H9 (cell line): Measurements from ENCODE around the gene PXT1. TPM values are rescaled to one million over a fixed set of nuclear protein-coding genes. Genes with fewer than 3 reads are reported as not detected.

Experiments
- DNase-seq: peaks from one replicate; pipeline ENCODE4 v3.0.0-alpha.2; 2017
- H2AFZ ChIP-seq: one replicate; pipeline ENCODE4 v1.6.1; 2013; ENCODE audit warnings: mild to moderate bottlenecking, low read length, control low read depth, moderate library complexity
- H2AK5ac ChIP-seq: 2 replicates; pipeline ENCODE4 v1.6.1; 2013; ENCODE audit warnings: low read length, control low read depth, mixed read lengths; ENCODE audit not compliant: insufficient read length
- H2BK120ac ChIP-seq: one replicate; pipeline ENCODE4 v1.6.1; 2013; ENCODE audit warnings: low read depth, mild to moderate bottlenecking, low read length, control low read depth, inconsistent platforms; ENCODE audit not compliant: poor library complexity, severe bottlenecking
- H2BK12ac ChIP-seq: 2 replicates; pipeline ENCODE4 v1.6.1; 2013; ENCODE audit warnings: low read length, control low read depth, mixed read lengths, low read depth; ENCODE audit not compliant: insufficient read length
- H2BK15ac ChIP-seq: 2 replicates; pipeline ENCODE4 v1.6.1; 2013; ENCODE audit warnings: low read depth, low read length, control low read depth
- H2BK20ac ChIP-seq: one replicate; pipeline ENCODE4 v1.6.1; 2013; ENCODE audit warnings: low read depth, mild to moderate bottlenecking, low read length, control low read depth, inconsistent platforms; ENCODE audit not compliant: poor library complexity, severe bottlenecking
- H2BK5ac ChIP-seq: 2 replicates; pipeline ENCODE4 v1.6.1; 2013; ENCODE audit warnings: low read length, control low read depth, mixed read lengths; ENCODE audit not compliant: insufficient read length
- H3K14ac ChIP-seq: 2 replicates; pipeline ENCODE4 v1.6.1; 2013; ENCODE audit warnings: low read length, control low read depth; ENCODE audit not compliant: insufficient read depth
- H3K18ac ChIP-seq: 2 replicates; pipeline ENCODE4 v1.6.1; 2013; ENCODE audit warnings: low read depth, mild to moderate bottlenecking, mixed read lengths, low read length, control low read depth; ENCODE audit not compliant: insufficient read length
- H3K23ac ChIP-seq: 2 replicates; pipeline ENCODE4 v1.6.1; 2013; ENCODE audit warnings: low read length, control low read depth, mixed read lengths, low read depth; ENCODE audit not compliant: insufficient read length
- H3K23me2 ChIP-seq: 2 replicates; pipeline ENCODE4 v1.6.1; 2013; ENCODE audit warnings: low read depth, mild to moderate bottlenecking, mixed read lengths, low read length, control low read depth; ENCODE audit not compliant: insufficient read length, poor library complexity, severe bottlenecking
- H3K27ac ChIP-seq: 2 replicates; pipeline ENCODE4 v1.5.1; 2013; ENCODE audit warnings: low read length, control low read depth, mixed read lengths, low read depth; ENCODE audit not compliant: insufficient read length
- H3K27me3 ChIP-seq: 2 replicates; pipeline ENCODE4 v1.6.1; 2013; ENCODE audit warnings: low read length, control low read depth, inconsistent platforms; ENCODE audit not compliant: insufficient read depth
- H3K4ac ChIP-seq: 2 replicates; pipeline ENCODE4 v1.6.1; 2013; ENCODE audit warnings: low read depth, mild to moderate bottlenecking, control low read depth, inconsistent platforms, low read length, moderate library complexity
- H3K4me1 ChIP-seq: 2 replicates; pipeline ENCODE4 v1.6.1; 2013; ENCODE audit warnings: low read length, control low read depth, inconsistent platforms; ENCODE audit not compliant: insufficient read depth
- H3K4me2 ChIP-seq: 2 replicates; pipeline ENCODE4 v1.6.1; 2013; ENCODE audit warnings: low read length, control low read depth, mixed read lengths; ENCODE audit not compliant: insufficient read length, insufficient read depth
- H3K56ac ChIP-seq: 2 replicates; pipeline ENCODE4 v1.6.1; 2013; ENCODE audit warnings: low read depth, mild to moderate bottlenecking, mixed read lengths, low read length, control low read depth; ENCODE audit not compliant: insufficient read length
- H3K79me1 ChIP-seq: 2 replicates; pipeline ENCODE4 v1.6.1; 2013; ENCODE audit warnings: low read depth, mild to moderate bottlenecking, moderate library complexity, low read length, control low read depth, inconsistent platforms; ENCODE audit not compliant: insufficient read depth, poor library complexity, severe bottlenecking
- H3K79me2 ChIP-seq: 2 replicates; pipeline ENCODE4 v1.6.1; 2013; ENCODE audit warnings: low read length, control low read depth, inconsistent platforms; ENCODE audit not compliant: insufficient read depth
- H3K9ac ChIP-seq: 2 replicates; pipeline ENCODE4 v1.6.1; 2013; ENCODE audit warnings: low read length, control low read depth, mixed read lengths; ENCODE audit not compliant: insufficient read length; ENCODE audit errors: extremely low read depth
- H3K9me3 ChIP-seq: one replicate; pipeline ENCODE4 v1.6.1; 2013; ENCODE audit warnings: low read depth, low read length, inconsistent platforms; ENCODE audit not compliant: control insufficient read depth
- H3T11ph ChIP-seq: one replicate; pipeline ENCODE4 v1.6.1; 2013; ENCODE audit warnings: mild to moderate bottlenecking, low read length, control low read depth, inconsistent platforms
- H4K20me1 ChIP-seq: one replicate; pipeline ENCODE4 v1.6.1; 2013; ENCODE audit not compliant: control insufficient read depth, insufficient read length, insufficient read depth
- H4K5ac ChIP-seq: 2 replicates; pipeline ENCODE4 v1.6.1; 2013; ENCODE audit warnings: low read depth, mild to moderate bottlenecking, mixed read lengths, low read length, control low read depth; ENCODE audit not compliant: insufficient read length
- H4K8ac ChIP-seq: replicated peaks from 2 replicates; pipeline ENCODE4 v1.6.1; 2013; ENCODE audit warnings: low read length, control low read depth, mixed read lengths, low read depth; ENCODE audit not compliant: insufficient read length
- H4K91ac ChIP-seq: 2 replicates; pipeline ENCODE4 v1.6.1; 2013; ENCODE audit warnings: low read depth, mild to moderate bottlenecking, moderate library complexity, mixed read lengths, low read length, control low read depth; ENCODE audit not compliant: insufficient read length
- H3K27ac Mint-ChIP-seq, 3 experiments: 2 replicates in 2 of 3; 3 replicates in 1 of 3; pipeline ENCODE4 v1.8.0; 2020 to 2021; ENCODE audit warnings: mixed read lengths in 3 of 3, mild to moderate bottlenecking in 1 of 3, moderate library complexity in 1 of 3
- H3K27me3 Mint-ChIP-seq: 2 replicates; pipeline ENCODE4 v1.8.0; 2021; ENCODE audit warnings: low read depth, mild to moderate bottlenecking, moderate library complexity, mixed read lengths
- H3K36me3 Mint-ChIP-seq, 3 experiments: 2 replicates in 2 of 3; 3 replicates in 1 of 3; pipeline ENCODE4 v1.8.0; 2020 to 2021; ENCODE audit warnings: low read depth in 3 of 3, mixed read lengths in 3 of 3; ENCODE audit not compliant: insufficient read depth in 1 of 3
- H3K4me1 Mint-ChIP-seq, 2 experiments: 2 replicates each; pipeline ENCODE4 v1.8.0; 2020; ENCODE audit warnings: mixed read lengths in 2 of 2
- H3K4me3 Mint-ChIP-seq, 2 experiments: 2 replicates in 1 of 2; 3 replicates in 1 of 2; pipeline ENCODE4 v1.8.0; 2020 to 2021; ENCODE audit warnings: mild to moderate bottlenecking in 2 of 2, mixed read lengths in 2 of 2, moderate library complexity in 1 of 2
- H3K9me3 Mint-ChIP-seq, 2 experiments: 2 replicates in 1 of 2; 3 replicates in 1 of 2; pipeline ENCODE4 v1.8.0; 2020; ENCODE audit warnings: mild to moderate bottlenecking in 2 of 2, mixed read lengths in 2 of 2, moderate library complexity in 1 of 2
- CTCF ChIP-seq: fragments of 200-600 bp; sonication (generic); conservative IDR thresholded peaks from 3 replicates; pipeline ENCODE4 v1.8.0; 2021; ENCODE audit warnings: antibody characterized with exemption, mild to moderate bottlenecking
- WGBS: extraction: QIAGEN DNeasy Blood & Tissue Kit; methylation state at CpG from one replicate; pipeline ENCODE4 v1.1.7; 2013; ENCODE audit warnings: missing lambda C conversion rate, low lambda C conversion rate, mixed read lengths; ENCODE audit not compliant: insufficient read length; ENCODE audit errors: extremely low coverage; 5-methylcytosine and 5-hydroxymethylcytosine counted together
- total RNA-seq: library from RNA; stranded (reverse); gene quantifications from 2 replicates; pipeline ENCODE4 v1.2.1, GENCODE V29; 2021

PXT1 gene
- total RNA-seq, 1 experiment from 2014 or later: not detected

GRCh38 chr6:36383606-36384005 is 59.0 kb downstream of the PXT1 start:
- H3K27ac Mint-ChIP-seq: no peak overlapping the region
- H3K36me3 Mint-ChIP-seq: no peaks in the 10 kb centered on the region

More at GRCh38 chr6:36383606-36384005, 59.0 kb downstream of the PXT1 start:
- H2BK120ac ChIP-seq: no peak overlapping the region
- H3K23me2 ChIP-seq: peaks cover 13% of the 10 kb centered on the region
- H2BK20ac ChIP-seq: no peak overlapping the region
- no peak for TF ChIP-seq CTCF
- H2AFZ ChIP-seq: no peak overlapping the region
- H3K9me3 ChIP-seq: no peaks in the 10 kb centered on the region
- no peak overlapping the region for H3K18ac ChIP-seq
- peaks cover 0 to 3% of the 10 kb centered on the region in 2 experiments; a peak in 2 of 5 replicates for H3K9me3 Mint-ChIP-seq
- WGBS: no CpG with 5 or more reads among the region's 2 CpGs
- no peaks in the 10 kb centered on the region for H3K4me1 ChIP-seq
- peaks cover 28% of the 10 kb centered on the region; the same call in 1 of the 2 replicates for H3K27me3 ChIP-seq
- no peak overlapping the region for H3K4me3 Mint-ChIP-seq
- no peak overlapping the region for H2BK15ac ChIP-seq
- H3K79me1 ChIP-seq: no peaks in the 10 kb centered on the region
- no peak overlapping the region for H3K4ac ChIP-seq
- no peak overlapping the region for H2BK12ac ChIP-seq
- H3K56ac ChIP-seq: no peak overlapping the region
- H3K4me2 ChIP-seq: no peak overlapping the region
- H3K14ac ChIP-seq: no peak overlapping the region
- H4K8ac ChIP-seq: no peak overlapping the region
- peaks cover 36% of the 10 kb centered on the region for H3K27me3 Mint-ChIP-seq
- no peaks in the 10 kb centered on the region for H3K79me2 ChIP-seq
- H3K4me1 Mint-ChIP-seq: peaks cover 41 to 43% of the 10 kb centered on the region in 2 experiments
- no peak overlapping the region for H3K27ac ChIP-seq
- H4K5ac ChIP-seq: no peak overlapping the region
- no peak overlapping the region for H3K23ac ChIP-seq
- H2BK5ac ChIP-seq: no peak overlapping the region
- no peak overlapping the region for H4K91ac ChIP-seq
- DNase-seq: no peak
- H3K9ac ChIP-seq: no peak overlapping the region
- H4K20me1 ChIP-seq: no peaks in the 10 kb centered on the region
- H3T11ph ChIP-seq: no peak overlapping the region
- no peak overlapping the region for H2AK5ac ChIP-seq
